GM23338 (cell line): ENCODE data around the gene ISG15.

Experiments
- CTCF ChIP-seq, 2 experiments: fragments of 200-600 bp in 1 of 2; sonication (generic) in 1 of 2; conservative IDR thresholded peaks; 2 replicates each; pipeline versions ENCODE4 v1.5.1 to v1.6.1; 2016 to 2017; ENCODE audit warnings: antibody characterized with exemption in 2 of 2, low read depth in 2 of 2, mild to moderate bottlenecking in 2 of 2, moderate library complexity in 1 of 2
- EZH2 ChIP-seq: fragments of 200-600 bp; sonication (generic); IDR thresholded peaks from one replicate; pipeline ENCODE4 v1.8.0; 2017; ENCODE audit warnings: antibody characterized with exemption, mild to moderate bottlenecking, low read depth; ENCODE audit not compliant: unreplicated experiment
- EZH2phosphoT487 ChIP-seq: fragments of 200-600 bp; sonication (generic); IDR thresholded peaks from one replicate; pipeline ENCODE4 v1.8.1; 2018; ENCODE audit warnings: antibody characterized with exemption; ENCODE audit not compliant: unreplicated experiment
- NANOG ChIP-seq: IDR thresholded peaks from 2 replicates; pipeline ENCODE4 v1.6.1; 2016; ENCODE audit warnings: antibody characterized with exemption, borderline replicate concordance
- POLR2AphosphoS5 ChIP-seq: IDR thresholded peaks from 2 replicates; pipeline ENCODE4 v1.6.1; 2016; ENCODE audit warnings: antibody characterized with exemption, low read depth
- REST ChIP-seq: IDR thresholded peaks from one replicate; pipeline ENCODE4 v1.6.1; 2018; ENCODE audit warnings: antibody characterized with exemption; ENCODE audit not compliant: unreplicated experiment
- STAT1 ChIP-seq: IDR thresholded peaks from one replicate; pipeline ENCODE4 v1.6.1; 2016; ENCODE audit warnings: antibody characterized with exemption; ENCODE audit not compliant: unreplicated experiment

GRCh38 chr1:1004780-1005697, 8.3 kb upstream of the ISG15 start:
- TF ChIP-seq POLR2AphosphoS5 (no peak), CTCF (conservative IDR thresholded peaks at IDR 0.05; ENCODE audit: low read depth in 2 of 2) (no peak), REST (no peak), EZH2 (no peak), NANOG (no peak), EZH2phosphoT487 (no peak), STAT1 (no peak)
